Amniotic stem cell (primary cell): ENCODE data around the gene TMEM63C.

ENCODE experiments used
- DNase-seq: peaks from one replicate; lab custom pipeline; 2025; lab: John Stamatoyannopoulos, UW

The TMEM63C gene

GRCh38 chr14:77259025-77259715 lies 77.6 kb downstream of the TMEM63C start:
- no peak for DNase-seq

- no peak for DNase-seq
These were observed 78.6 kb downstream of the TMEM63C start for GRCh38 chr14:77260199-77260598.

GRCh38 chr14:77260631-77261030 lies 79.0 kb downstream of the TMEM63C start:
- DNase-seq: no peak

GRCh38 chr14:77264466-77265186 lies 83.0 kb downstream of the TMEM63C start:
- no peak for DNase-seq

- no peak for DNase-seq
These were observed 83.6 kb downstream of the TMEM63C start for GRCh38 chr14:77265187-77265515.

- no peak for DNase-seq
These were observed 84.2 kb downstream of the TMEM63C start for GRCh38 chr14:77265561-77266335.

GRCh38 chr14:77266336-77266735 lies 84.7 kb downstream of the TMEM63C start:
- DNase-seq: no peak

- DNase-seq: no peak
These were observed 86.5 kb downstream of the TMEM63C start for GRCh38 chr14:77267937-77268699.

- DNase-seq: no peak
These were observed 87.5 kb downstream of the TMEM63C start for GRCh38 chr14:77268989-77269600.

GRCh38 chr14:77270361-77271112 lies 88.9 kb downstream of the TMEM63C start:
- DNase-seq: no peak

GRCh38 chr14:77271113-77271710 lies 89.6 kb downstream of the TMEM63C start, which contains the start of gene NGB:
Gene NGB (minus strand): TSS chr14:77271206. CDS start chr14:77270937, 269 bp downstream.
- DNase-seq: no peak

GRCh38 chr14:77272261-77272660 lies 90.7 kb downstream of the TMEM63C start:
- no peak for DNase-seq

GRCh38 chr14:77273796-77274195 lies 92.2 kb downstream of the TMEM63C start:
- DNase-seq: no peak

GRCh38 chr14:77275041-77275580 lies 93.5 kb downstream of the TMEM63C start:
- no peak for DNase-seq

GRCh38 chr14:77275601-77276017 lies 94.0 kb downstream of the TMEM63C start:
- no peak for DNase-seq

GRCh38 chr14:77276295-77276935 lies 94.8 kb downstream of the TMEM63C start:
- no peak for DNase-seq

GRCh38 chr14:77276959-77277358 lies 95.4 kb downstream of the TMEM63C start:
- DNase-seq: no peak

GRCh38 chr14:77278461-77279230 lies 97.0 kb downstream of the TMEM63C start:
- DNase-seq: no peak

- DNase-seq: no peak
These were observed 98.1 kb downstream of the TMEM63C start for GRCh38 chr14:77279719-77280118.
